ENCODE results near the gene CIAO1.

- no peak for TF ChIP-seq CTCF (CRISPR knock-in tag; IDR thresholded peaks at IDR 0.05)
- no peak for TF ChIP-seq ELK4 (CRISPR knock-in tag; IDR thresholded peaks at IDR 0.05; ENCODE audit: borderline replicate concordance)
- TF ChIP-seq PHF5A (CRISPR knock-in tag; IDR thresholded peaks at IDR 0.05; ENCODE audit: low read depth, unreplicated experiment), result no peak
- TF ChIP-seq SMARCE1 (IDR thresholded peaks at IDR 0.05; ENCODE audit: borderline replicate concordance), result no peak
- TF ChIP-seq PRDM10 (CRISPR knock-in tag; IDR thresholded peaks at IDR 0.05; ENCODE audit: low read depth), result no peak
- TF ChIP-seq ZNF274 (CRISPR knock-in tag; IDR thresholded peaks at IDR 0.05), result no peak
- no peak for TF ChIP-seq ARID4A (CRISPR knock-in tag; IDR thresholded peaks at IDR 0.05; ENCODE audit: borderline replicate concordance)
- TF ChIP-seq SRF (IDR thresholded peaks at IDR 0.05; ENCODE audit: low read depth, low read length), result no peak
- no peak for TF ChIP-seq SETDB1 (CRISPR knock-in tag; IDR thresholded peaks at IDR 0.05; ENCODE audit: borderline replicate concordance)
- no peak for TF ChIP-seq ZSCAN31 (CRISPR knock-in tag; IDR thresholded peaks at IDR 0.05; ENCODE audit: low read depth)
- no peak for TF ChIP-seq BCL6 (CRISPR knock-in tag; IDR thresholded peaks at IDR 0.05)
Measured at GRCh38 chr2:96318723-96319122, 52.7 kb downstream of the CIAO1 start.

All from HepG2 (cell line).